MM.1S (cell line): ENCODE results near the gene YY1.

Experiments
- CTCF ChIP-seq: fragments of 300-600 bp; sonication (generic); IDR thresholded peaks from 2 replicates; pipeline ENCODE4 v1.5.1; 2016; ENCODE audit warnings: antibody characterized with exemption, low read length, mixed read lengths
- EZH2 ChIP-seq: fragments of 300-600 bp; sonication (generic); optimal IDR thresholded peaks from 2 replicates; pipeline ENCODE3; 2017; ENCODE audit warnings: low read depth, mild to moderate bottlenecking, antibody characterized with exemption, low read length, mixed read lengths
- EZH2phosphoT487 ChIP-seq: fragments of 300-600 bp; sonication (generic); IDR thresholded peaks from 2 replicates; pipeline ENCODE4 v1.6.1; 2018; ENCODE audit warnings: antibody characterized with exemption, low read length

- TF ChIP-seq EZH2 = no peak
- TF ChIP-seq CTCF = no peak
- TF ChIP-seq EZH2phosphoT487 = no peak
Observed at GRCh38 chr14:100252684-100253083, 13.7 kb downstream of the YY1 start.
